ENCODE results near the gene XCR1. TPM values are rescaled to one million over a fixed set of nuclear protein-coding genes. Genes with fewer than 3 reads are reported as not detected.

Gene XCR1, protein sequence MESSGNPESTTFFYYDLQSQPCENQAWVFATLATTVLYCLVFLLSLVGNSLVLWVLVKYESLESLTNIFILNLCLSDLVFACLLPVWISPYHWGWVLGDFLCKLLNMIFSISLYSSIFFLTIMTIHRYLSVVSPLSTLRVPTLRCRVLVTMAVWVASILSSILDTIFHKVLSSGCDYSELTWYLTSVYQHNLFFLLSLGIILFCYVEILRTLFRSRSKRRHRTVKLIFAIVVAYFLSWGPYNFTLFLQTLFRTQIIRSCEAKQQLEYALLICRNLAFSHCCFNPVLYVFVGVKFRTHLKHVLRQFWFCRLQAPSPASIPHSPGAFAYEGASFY
- not detected for total RNA-seq

GRCh38 chr3:46027021-46027705 lies at the start of gene XCR1:
XCR1 (minus strand) TSS chr3:46027483; CDS start chr3:46021947, 5,536 bp downstream.
- H3K4me3 Mint-ChIP-seq, result no peak within 1 kb of the TSS
- no peaks in the 10 kb centered on the region for H3K4me1 Mint-ChIP-seq (ENCODE audit: low read depth)
- H3K9me3 Mint-ChIP-seq (ENCODE audit: insufficient read depth), result peaks cover 47% of the 10 kb centered on the region
- DNase-seq, result no peak
- H3K27ac Mint-ChIP-seq, result no peak within 1 kb of the TSS
- CTCF ChIA-PET, result interaction anchor here (1.0 to 2.5 kb wide), 4 partner anchors 47 to 88 kb away, joined by 3 to 8 read pairs (median 3); no protein-coding TSS in a partner anchor
- peaks cover 10% of the 10 kb centered on the region for H3K36me3 Mint-ChIP-seq (ENCODE audit: low read depth)
- ATAC-seq, result no peak
- H3K27me3 Mint-ChIP-seq (ENCODE audit: low read depth), result peaks cover 7% of the 10 kb centered on the region
- POLR2A ChIA-PET, result no interaction called here

DNA sequence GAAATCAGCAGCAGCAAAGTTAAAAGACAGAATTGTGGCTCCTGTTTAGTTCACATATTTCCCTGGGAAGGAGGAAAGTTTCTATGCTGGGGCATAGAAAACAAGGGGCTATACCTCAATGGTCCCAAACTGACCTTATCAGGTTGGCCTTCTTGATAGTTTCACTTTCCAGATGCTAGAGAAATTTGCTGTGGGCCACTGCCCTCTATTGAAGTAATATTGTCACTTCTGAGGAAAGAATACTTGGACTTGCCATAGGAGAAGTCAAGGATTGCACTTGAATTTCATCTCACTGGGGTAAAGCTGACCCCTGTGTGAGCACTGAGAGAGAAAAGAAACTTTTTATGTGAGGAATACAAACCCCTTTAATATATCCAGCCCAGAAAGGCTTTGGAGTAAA lies 49.3 kb upstream of the XCR1 start:
- H3K36me3 Mint-ChIP-seq (ENCODE audit: low read depth), result peaks cover 27% of the 10 kb centered on the region
- ChIA-PET POLR2A (interaction anchor here (1.0 to 1.7 kb wide), 4 partner anchors 59 to 138 kb away, joined by 3 to 5 read pairs (median 4); partner anchors contain the start of gene CXCR6), CTCF (interaction anchor here (0.6 to 17.0 kb wide), 37 partner anchors 10 to 416 kb away, joined by 3 to 389 read pairs (median 6); partner anchors contain the start of genes CCR1, CCR5, CXCR6 and FYCO1)
- DNase-seq, result peak; percentile 45
- no peaks in the 10 kb centered on the region for H3K27me3 Mint-ChIP-seq (ENCODE audit: low read depth)
- no peak overlapping the region for H3K27ac Mint-ChIP-seq
- peaks cover 11% of the 10 kb centered on the region for H3K9me3 Mint-ChIP-seq (ENCODE audit: insufficient read depth)
- no peak for ATAC-seq
- peaks cover 69% of the 10 kb centered on the region for H3K4me1 Mint-ChIP-seq (ENCODE audit: low read depth)
- H3K4me3 Mint-ChIP-seq, result no peak overlapping the region

GRCh38 chr3:46075816-46076215 lies 48.5 kb upstream of the XCR1 start:
- H3K4me1 Mint-ChIP-seq (ENCODE audit: low read depth), result peaks cover 72% of the 10 kb centered on the region
- no peaks in the 10 kb centered on the region for H3K27me3 Mint-ChIP-seq (ENCODE audit: low read depth)
- no peak overlapping the region for H3K4me3 Mint-ChIP-seq
- no peak overlapping the region for H3K27ac Mint-ChIP-seq
- ChIA-PET CTCF (interaction anchor here (0.8 to 17.0 kb wide), 25 partner anchors 9 to 416 kb away, joined by 3 to 389 read pairs (median 26); partner anchors contain the start of genes CCR1, CCR5, CXCR6 and FYCO1), POLR2A (no interaction called here)
- H3K36me3 Mint-ChIP-seq (ENCODE audit: low read depth), result peaks cover 35% of the 10 kb centered on the region
- H3K9me3 Mint-ChIP-seq (ENCODE audit: insufficient read depth), result peaks cover 17% of the 10 kb centered on the region
- ATAC-seq (no peak), DNase-seq (no peak)

DNA sequence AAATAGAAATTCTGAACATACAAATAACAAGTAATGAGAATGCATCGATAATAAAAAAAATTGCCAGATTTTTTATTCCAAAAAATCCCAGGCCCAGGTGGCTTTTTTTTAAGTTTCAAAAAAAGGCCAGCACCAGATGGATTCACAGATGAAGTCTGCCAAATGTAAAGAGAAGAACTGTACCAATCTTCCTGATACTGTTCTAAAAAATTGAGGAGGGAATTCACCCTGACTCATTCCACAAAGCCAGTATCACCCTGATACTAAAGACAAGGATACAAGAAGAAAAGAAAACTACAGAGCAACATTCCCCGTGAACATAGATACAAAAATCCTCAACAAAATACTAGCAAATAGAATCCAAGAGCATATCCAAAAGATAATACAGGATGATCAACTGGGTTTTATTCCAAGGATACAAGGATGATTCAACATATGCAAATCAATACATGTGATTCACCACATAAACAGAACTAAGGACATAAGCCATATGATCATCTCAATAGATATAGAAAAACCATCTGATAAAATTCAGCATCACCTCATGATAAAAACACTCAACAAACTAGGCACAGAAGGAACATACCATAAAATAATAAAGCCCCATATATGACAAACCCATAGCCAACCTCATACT lies 44.1 kb upstream of the XCR1 start:
- CTCF ChIA-PET, result interaction anchor here (1.1 to 2.4 kb wide), 2 partner anchors 133 to 134 kb away, joined by 3 to 10 read pairs; no protein-coding TSS in a partner anchor
- Mint-ChIP-seq H3K27ac (peak overlapping the region; percentile 68), H3K4me1 (ENCODE audit: low read depth) (peaks cover 79% of the 10 kb centered on the region), H3K27me3 (ENCODE audit: low read depth) (peaks cover 8% of the 10 kb centered on the region), H3K36me3 (ENCODE audit: low read depth) (peaks cover 38% of the 10 kb centered on the region), H3K9me3 (ENCODE audit: insufficient read depth) (peaks cover 17% of the 10 kb centered on the region), H3K4me3 (peak overlapping the region; percentile 8)
- ATAC-seq (no peak), DNase-seq (no peak)
- POLR2A ChIA-PET, result no interaction called here

DNA sequence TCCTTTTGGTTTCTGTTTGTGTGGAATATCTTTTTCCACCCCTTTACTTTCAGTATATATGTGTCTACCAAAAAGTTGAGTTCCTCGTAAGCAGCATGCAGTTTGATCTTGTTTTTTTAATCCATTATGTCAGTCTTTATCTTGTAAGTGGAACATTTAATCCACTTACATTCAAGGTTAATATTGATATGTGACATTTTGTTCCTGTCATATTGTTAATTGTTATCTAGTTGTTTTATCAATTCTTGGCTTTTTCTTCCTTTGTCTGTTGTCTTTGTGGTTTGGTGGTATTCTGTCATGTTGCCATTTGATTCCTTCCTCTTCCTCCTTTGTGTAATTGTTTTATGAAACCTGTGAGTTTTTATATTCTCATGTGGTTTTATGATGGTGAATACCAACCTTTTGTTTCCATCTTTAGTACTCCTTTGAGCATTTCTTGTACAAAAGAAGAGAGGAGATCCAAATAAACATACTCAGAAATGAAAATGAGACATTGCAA lies 43.4 kb upstream of the XCR1 start:
- ChIA-PET POLR2A (no interaction called here), CTCF (interaction anchor here (0.7 to 8.9 kb wide), 3 partner anchors 8 to 131 kb away, joined by 3 to 129 read pairs (median 31); no protein-coding TSS in a partner anchor)
- ATAC-seq, result peak; percentile 45
- peaks cover 9% of the 10 kb centered on the region for H3K27me3 Mint-ChIP-seq (ENCODE audit: low read depth)
- peak overlapping the region; percentile 68 for H3K27ac Mint-ChIP-seq
- H3K9me3 Mint-ChIP-seq (ENCODE audit: insufficient read depth), result peaks cover 17% of the 10 kb centered on the region
- H3K4me1 Mint-ChIP-seq (ENCODE audit: low read depth), result peaks cover 81% of the 10 kb centered on the region
- peak overlapping the region; percentile 8 for H3K4me3 Mint-ChIP-seq
- H3K36me3 Mint-ChIP-seq (ENCODE audit: low read depth), result peaks cover 35% of the 10 kb centered on the region
- DNase-seq, result no peak

DNA sequence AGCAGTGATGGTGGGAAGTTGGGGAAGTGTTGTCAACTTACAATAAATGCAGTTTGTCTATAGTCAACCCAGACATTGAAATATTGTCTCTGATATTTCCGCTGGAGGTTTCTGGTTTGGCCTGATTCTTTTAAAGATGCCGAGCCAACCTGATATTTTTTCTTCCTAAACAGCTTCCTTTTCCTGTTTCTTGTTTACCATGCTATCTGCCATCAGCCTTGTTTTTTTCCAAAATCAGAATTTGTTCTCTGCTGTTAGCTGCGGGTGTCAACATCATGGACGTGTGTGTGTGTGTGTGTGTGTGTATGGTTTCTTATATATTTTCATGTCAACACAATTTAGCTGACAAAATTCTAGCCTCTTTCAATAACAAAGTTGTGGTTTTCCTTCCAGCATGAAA lies 41.2 kb upstream of the XCR1 start:
- Mint-ChIP-seq H3K36me3 (ENCODE audit: low read depth) (peaks cover 26% of the 10 kb centered on the region), H3K9me3 (ENCODE audit: insufficient read depth) (peaks cover 17% of the 10 kb centered on the region), H3K27me3 (ENCODE audit: low read depth) (peaks cover 13% of the 10 kb centered on the region), H3K4me3 (peak overlapping the region; percentile 2), H3K27ac (peak overlapping the region; percentile 78), H3K4me1 (ENCODE audit: low read depth) (peaks cover 79% of the 10 kb centered on the region)
- ATAC-seq (no peak), DNase-seq (no peak)
- CTCF ChIA-PET, result interaction anchor here (0.7 to 8.9 kb wide), 13 partner anchors 10 to 310 kb away, joined by 3 to 129 read pairs (median 6); partner anchors contain the start of gene CCR1
- POLR2A ChIA-PET, result interaction anchor here (0.6 to 1.5 kb wide), 4 partner anchors 73 to 377 kb away, joined by 3 to 5 read pairs (median 3); partner anchors contain the start of gene CXCR6

- Mint-ChIP-seq H3K27me3 (ENCODE audit: low read depth) (peaks cover 17% of the 10 kb centered on the region), H3K36me3 (ENCODE audit: low read depth) (peaks cover 15% of the 10 kb centered on the region), H3K4me3 (no peak overlapping the region), H3K4me1 (ENCODE audit: low read depth) (peaks cover 75% of the 10 kb centered on the region), H3K9me3 (ENCODE audit: insufficient read depth) (peaks cover 10% of the 10 kb centered on the region), H3K27ac (peak overlapping the region; percentile 41)
- CTCF ChIA-PET, result interaction anchor here (1.6 to 8.9 kb wide), 7 partner anchors 11 to 141 kb away, joined by 4 to 129 read pairs (median 6); partner anchors contain the start of genes CCR1 and CXCR6
- ATAC-seq (no peak), DNase-seq (no peak)
- POLR2A ChIA-PET, result interaction anchor here (1.5 kb wide), 1 partner anchor 73 kb away, joined by 5 read pairs; no protein-coding TSS in a partner anchor
Measured at GRCh38 chr3:46067401-46067800, 40.1 kb upstream of the XCR1 start.

DNA sequence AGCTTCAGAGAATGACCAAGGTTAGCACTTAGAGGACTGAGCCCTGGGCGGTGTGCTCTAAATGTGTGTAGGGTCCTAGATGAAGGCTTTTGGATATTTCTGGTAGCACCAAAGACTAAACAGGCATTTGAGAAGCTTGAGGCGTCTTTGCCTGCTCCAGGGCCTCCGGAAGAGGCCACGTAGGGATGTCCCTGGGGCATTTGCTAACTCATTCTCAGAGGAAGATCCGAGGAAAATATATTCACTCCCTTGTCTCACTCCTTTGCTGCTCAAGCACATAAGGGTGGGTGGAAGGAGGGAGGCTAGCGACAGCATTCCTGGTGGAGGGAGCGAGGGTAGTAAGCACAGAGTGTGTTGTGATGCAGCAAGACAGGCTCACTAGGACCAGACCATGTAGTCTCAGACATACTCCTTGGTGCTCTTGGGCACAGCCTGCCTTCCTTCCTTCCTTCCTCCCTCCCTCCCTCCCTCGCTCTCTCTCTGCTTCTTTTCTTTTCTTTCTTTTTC lies 38.5 kb upstream of the XCR1 start:
- Mint-ChIP-seq H3K4me1 (ENCODE audit: low read depth) (peaks cover 63% of the 10 kb centered on the region), H3K27ac (peak overlapping the region; percentile 74), H3K27me3 (ENCODE audit: low read depth) (peaks cover 26% of the 10 kb centered on the region), H3K9me3 (ENCODE audit: insufficient read depth) (no peaks in the 10 kb centered on the region), H3K4me3 (peak overlapping the region; percentile 39), H3K36me3 (ENCODE audit: low read depth) (peaks cover 3% of the 10 kb centered on the region)
- ChIA-PET CTCF (interaction anchor here (1.0 to 8.9 kb wide), 6 partner anchors 13 to 142 kb away, joined by 3 to 129 read pairs (median 4); partner anchors contain the start of genes CCR1 and CXCR6), POLR2A (interaction anchor here (1.1 to 1.3 kb wide), 2 partner anchors 22 to 71 kb away, joined by 4 read pairs; partner anchors contain the start of gene FYCO1)
- DNase-seq (no peak), ATAC-seq (no peak)

DNA sequence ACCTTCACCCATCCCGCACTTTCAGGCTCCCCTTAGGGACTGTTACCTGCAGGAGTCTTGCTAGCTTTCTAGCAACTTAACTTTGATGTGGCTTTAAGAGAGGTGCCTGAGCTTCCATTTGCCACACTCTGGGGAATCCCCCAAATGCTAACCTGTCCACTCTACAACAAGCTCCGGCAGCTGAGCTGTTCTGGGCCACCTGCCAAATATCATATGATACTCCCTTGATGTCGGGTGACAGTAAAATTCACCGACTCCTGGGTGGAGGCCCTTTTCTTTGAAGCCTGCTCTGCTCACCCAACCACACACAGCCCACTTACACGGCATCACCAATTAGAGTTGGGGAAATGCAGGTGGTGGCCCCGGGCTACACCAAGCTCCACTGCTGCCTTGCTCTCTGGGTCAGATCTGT lies 38.0 kb upstream of the XCR1 start:
- Mint-ChIP-seq H3K27me3 (ENCODE audit: low read depth) (peaks cover 31% of the 10 kb centered on the region), H3K9me3 (ENCODE audit: insufficient read depth) (no peaks in the 10 kb centered on the region), H3K36me3 (ENCODE audit: low read depth) (peaks cover 2% of the 10 kb centered on the region), H3K27ac (peak overlapping the region; percentile 74), H3K4me3 (peak overlapping the region; percentile 39), H3K4me1 (ENCODE audit: low read depth) (peaks cover 58% of the 10 kb centered on the region)
- ChIA-PET CTCF (interaction anchor here (1.0 to 8.9 kb wide), 8 partner anchors 13 to 307 kb away, joined by 3 to 129 read pairs (median 4); partner anchors contain the start of gene CCR1), POLR2A (interaction anchor here (1.1 to 1.3 kb wide), 2 partner anchors 21 to 70 kb away, joined by 4 read pairs; partner anchors contain the start of gene FYCO1)
- ATAC-seq (peak; percentile 96), DNase-seq (peak; percentile 84)

GRCh38 chr3:46062679-46063078 lies 35.4 kb upstream of the XCR1 start:
- Mint-ChIP-seq H3K4me1 (ENCODE audit: low read depth) (peaks cover 33% of the 10 kb centered on the region), H3K27ac (no peak overlapping the region), H3K27me3 (ENCODE audit: low read depth) (peaks cover 48% of the 10 kb centered on the region), H3K36me3 (ENCODE audit: low read depth) (no peaks in the 10 kb centered on the region), H3K9me3 (ENCODE audit: insufficient read depth) (no peaks in the 10 kb centered on the region), H3K4me3 (no peak overlapping the region)
- POLR2A ChIA-PET, result no interaction called here
- no peak for DNase-seq
- CTCF ChIA-PET, result interaction anchor here (8.9 kb wide), 1 partner anchor 16 kb away, joined by 129 read pairs; no protein-coding TSS in a partner anchor
- no peak for ATAC-seq

Measured in activated CD8-positive, alpha-beta T cell treated with anti-CD3 and anti-CD28 coated beads, Interleukin-2, amount 10 ng/mL, durations not matched to agents 7 days and 5 days (primary cell).